GM23338 (cell line): Measurements from ENCODE around the gene AP4B1. TPM values are rescaled to one million over a fixed set of nuclear protein-coding genes. Genes with fewer than 3 reads are reported as not detected.

ENCODE experiments used
- ATAC-seq: fragments of 200-7000 bp; cut with Tn5 transposase; 3 replicates; pipeline ENCODE4 v1.9.1; 2020
- DNase-seq: peaks from one replicate; pipeline ENCODE4 v3.0.0-alpha.2; 2015; ENCODE audit warnings: low spot score
- H2AFZ ChIP-seq: fragments of 200-600 bp; sonication (generic); 2 replicates; pipeline ENCODE4 v1.8.0; 2016; ENCODE audit warnings: antibody characterized with exemption, mild to moderate bottlenecking, moderate library complexity
- H3F3A ChIP-seq: fragments of 200-600 bp; sonication (generic); replicated peaks from 2 replicates; pipeline ENCODE4 v1.8.0; 2017; ENCODE audit warnings: antibody characterized with exemption, mixed run types, low read depth
- H3K27ac ChIP-seq: fragments of 200-600 bp; sonication (generic); 2 replicates; pipeline ENCODE4 v1.6.1; 2016; ENCODE audit warnings: low read depth
- H3K27me3 ChIP-seq: fragments of 200-600 bp; sonication (generic); 2 replicates; pipeline ENCODE4 v1.8.0; 2016; ENCODE audit warnings: mild to moderate bottlenecking, mixed run types, moderate library complexity; ENCODE audit not compliant: insufficient read depth
- H3K36me3 ChIP-seq: fragments of 200-600 bp; sonication (generic); 2 replicates; pipeline ENCODE4 v1.8.0; 2016; ENCODE audit warnings: mild to moderate bottlenecking; ENCODE audit not compliant: insufficient read depth
- H3K4me1 ChIP-seq: fragments of 200-600 bp; sonication (generic); 2 replicates; pipeline ENCODE4 v1.8.0; 2016; ENCODE audit warnings: mild to moderate bottlenecking, moderate library complexity; ENCODE audit not compliant: insufficient read depth
- H3K4me2 ChIP-seq: fragments of 200-600 bp; sonication (generic); 2 replicates; pipeline ENCODE4 v1.7.1; 2017; ENCODE audit warnings: mixed run types
- H3K4me3 ChIP-seq: fragments of 200-600 bp; sonication (generic); 2 replicates; pipeline ENCODE4 v1.6.1; 2016; ENCODE audit warnings: mixed run types
- H3K79me2 ChIP-seq: fragments of 200-600 bp; sonication (generic); replicated peaks from 2 replicates; pipeline ENCODE4 v1.8.0; 2017; ENCODE audit warnings: mild to moderate bottlenecking; ENCODE audit not compliant: insufficient read depth
- H3K9me2 ChIP-seq: fragments of 200-600 bp; sonication (generic); 2 replicates; pipeline ENCODE4 v1.8.0; 2017; ENCODE audit not compliant: insufficient read depth
- H4K20me1 ChIP-seq: fragments of 200-600 bp; sonication (generic); replicated peaks from 2 replicates; pipeline ENCODE4 v1.8.0; 2017; ENCODE audit warnings: mild to moderate bottlenecking; ENCODE audit not compliant: insufficient read depth
- H3K27ac Mint-ChIP-seq: 2 replicates; pipeline ENCODE4 v1.8.0; 2020; ENCODE audit warnings: inconsistent platforms, mild to moderate bottlenecking, moderate library complexity, mixed read lengths
- H3K27me3 Mint-ChIP-seq: 3 replicates; pipeline ENCODE4 v1.8.0; 2022; ENCODE audit warnings: low read depth, mild to moderate bottlenecking, moderate library complexity, mixed read lengths, inconsistent platforms; ENCODE audit not compliant: insufficient read depth, poor library complexity
- H3K36me3 Mint-ChIP-seq: 3 replicates; pipeline ENCODE4 v1.8.0; 2021; ENCODE audit warnings: low read depth, mild to moderate bottlenecking, inconsistent platforms, moderate library complexity, mixed read lengths
- H3K4me1 Mint-ChIP-seq: 3 replicates; pipeline ENCODE4 v1.8.0; 2020; ENCODE audit warnings: mild to moderate bottlenecking, inconsistent platforms, mixed read lengths
- H3K4me3 Mint-ChIP-seq: 3 replicates; pipeline ENCODE4 v1.8.0; 2021; ENCODE audit warnings: moderate library complexity, mild to moderate bottlenecking, inconsistent platforms, mixed read lengths
- H3K9me3 Mint-ChIP-seq: 3 replicates; pipeline ENCODE4 v1.8.0; 2020; ENCODE audit warnings: moderate library complexity, mild to moderate bottlenecking, inconsistent platforms, mixed read lengths
- EZH2 ChIP-seq: fragments of 200-600 bp; sonication (generic); IDR thresholded peaks from one replicate; pipeline ENCODE4 v1.8.0; 2017; ENCODE audit warnings: antibody characterized with exemption, mild to moderate bottlenecking, low read depth; ENCODE audit not compliant: unreplicated experiment
- NANOG ChIP-seq: IDR thresholded peaks from 2 replicates; pipeline ENCODE4 v1.6.1; 2016; ENCODE audit warnings: antibody characterized with exemption, borderline replicate concordance
- POLR2AphosphoS5 ChIP-seq: IDR thresholded peaks from 2 replicates; pipeline ENCODE4 v1.6.1; 2016; ENCODE audit warnings: antibody characterized with exemption, low read depth
- REST ChIP-seq: IDR thresholded peaks from one replicate; pipeline ENCODE4 v1.6.1; 2018; ENCODE audit warnings: antibody characterized with exemption; ENCODE audit not compliant: unreplicated experiment
- ZNF114 ChIP-seq: fragments of 250-450 bp; sonication (Bioruptor Pico); IDR thresholded peaks from 2 replicates; pipeline ENCODE4 v1.5.0; 2020; ENCODE audit warnings: mild to moderate bottlenecking, moderate library complexity
- polyA plus RNA-seq: library from polyadenylated mRNA; unstranded; fragments of >200 nt; fragmentation: Nextera tagmentation; extraction: Ambion mirVana; gene quantifications from 2 replicates; pipeline ENCODE4 v1.2.1, GENCODE V29; 2016
- total RNA-seq: library from RNA; depleted of rRNA; stranded (reverse); fragments of >200 nt; shearing (Covaris generic); gene quantifications from 2 replicates; pipeline ENCODE4 v1.2.3, GENCODE V29; 2014
- TF ChIP-seq, protein P1 (sequence below), 2 experiments: fragments of 200-600 bp in 1 of 2; sonication (generic) in 1 of 2; conservative IDR thresholded peaks; 2 replicates each; pipeline versions ENCODE4 v1.5.1 to v1.6.1; 2016 to 2017; ENCODE audit warnings: antibody characterized with exemption in 2 of 2, low read depth in 2 of 2, mild to moderate bottlenecking in 2 of 2, moderate library complexity in 1 of 2

The AP4B1 gene
- total and polyA plus RNA-seq, 2 experiments from 2014 or later: 7.5 to 13.4 TPM

DNA sequence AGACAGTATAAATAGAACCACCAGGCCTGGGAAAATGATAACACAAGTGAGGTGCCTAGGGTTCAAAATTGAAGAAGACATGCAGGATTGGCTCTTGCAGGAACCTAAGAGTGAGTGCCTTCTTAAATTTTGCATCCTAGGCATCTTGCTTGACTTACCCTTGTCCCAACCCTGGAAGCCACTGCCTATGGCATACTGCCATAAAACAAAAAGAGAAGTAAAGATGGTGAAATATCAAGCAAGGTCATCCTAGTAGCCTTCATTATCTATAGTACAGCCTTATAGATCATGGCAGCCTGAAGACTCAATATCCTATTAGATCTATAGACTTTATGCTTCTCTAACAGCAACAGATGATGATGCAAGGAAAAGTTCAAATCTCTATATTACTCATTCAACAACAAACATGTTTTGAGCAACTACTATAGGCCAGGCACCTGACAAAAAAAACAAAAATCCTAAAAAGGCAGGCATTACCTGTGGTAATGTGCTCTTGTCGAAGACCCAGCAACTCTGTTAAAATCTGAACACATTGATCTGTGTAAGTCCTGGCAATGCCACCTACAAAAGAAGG is 6.3 kb downstream of the AP4B1 start:
- Mint-ChIP-seq H3K36me3 (peaks cover 10% of the 10 kb centered on the region; the same call in 1 of the 3 replicates), H3K4me1 (peaks cover under 1% of the 10 kb centered on the region; the same call in 1 of the 3 replicates), H3K4me3 (no peak overlapping the region), H3K27ac (no peak overlapping the region), H3K9me3 (no peaks in the 10 kb centered on the region), H3K27me3 (peaks cover 4% of the 10 kb centered on the region)
- no peak for DNase-seq
- Histone ChIP-seq H3F3A (peaks cover 2% of the 10 kb centered on the region; the same call in 1 of the 2 replicates), H3K4me2 (no peak overlapping the region), H2AFZ (no peak overlapping the region), H3K4me3 (no peak overlapping the region), H3K4me1 (peaks cover under 1% of the 10 kb centered on the region; the same call in 1 of the 2 replicates), H4K20me1 (no peaks in the 10 kb centered on the region), H3K27me3 (no peaks in the 10 kb centered on the region), H3K36me3 (no peaks in the 10 kb centered on the region; the same call in 1 of the 2 replicates), H3K79me2 (0 out of 2 replicates have a peak, but pooled peaks cover 3% of the 10 kb centered on the region), H3K9me2 (no peaks in the 10 kb centered on the region), H3K27ac (no peak overlapping the region)
- ATAC-seq: no peak
- TF ChIP-seq EZH2 (no peak), REST (no peak), NANOG (no peak)
- TF ChIP-seq, protein P1, sequence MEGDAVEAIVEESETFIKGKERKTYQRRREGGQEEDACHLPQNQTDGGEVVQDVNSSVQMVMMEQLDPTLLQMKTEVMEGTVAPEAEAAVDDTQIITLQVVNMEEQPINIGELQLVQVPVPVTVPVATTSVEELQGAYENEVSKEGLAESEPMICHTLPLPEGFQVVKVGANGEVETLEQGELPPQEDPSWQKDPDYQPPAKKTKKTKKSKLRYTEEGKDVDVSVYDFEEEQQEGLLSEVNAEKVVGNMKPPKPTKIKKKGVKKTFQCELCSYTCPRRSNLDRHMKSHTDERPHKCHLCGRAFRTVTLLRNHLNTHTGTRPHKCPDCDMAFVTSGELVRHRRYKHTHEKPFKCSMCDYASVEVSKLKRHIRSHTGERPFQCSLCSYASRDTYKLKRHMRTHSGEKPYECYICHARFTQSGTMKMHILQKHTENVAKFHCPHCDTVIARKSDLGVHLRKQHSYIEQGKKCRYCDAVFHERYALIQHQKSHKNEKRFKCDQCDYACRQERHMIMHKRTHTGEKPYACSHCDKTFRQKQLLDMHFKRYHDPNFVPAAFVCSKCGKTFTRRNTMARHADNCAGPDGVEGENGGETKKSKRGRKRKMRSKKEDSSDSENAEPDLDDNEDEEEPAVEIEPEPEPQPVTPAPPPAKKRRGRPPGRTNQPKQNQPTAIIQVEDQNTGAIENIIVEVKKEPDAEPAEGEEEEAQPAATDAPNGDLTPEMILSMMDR (conservative IDR thresholded peaks at IDR 0.05; ENCODE audit: low read depth in 2 of 2): no peak

DNA sequence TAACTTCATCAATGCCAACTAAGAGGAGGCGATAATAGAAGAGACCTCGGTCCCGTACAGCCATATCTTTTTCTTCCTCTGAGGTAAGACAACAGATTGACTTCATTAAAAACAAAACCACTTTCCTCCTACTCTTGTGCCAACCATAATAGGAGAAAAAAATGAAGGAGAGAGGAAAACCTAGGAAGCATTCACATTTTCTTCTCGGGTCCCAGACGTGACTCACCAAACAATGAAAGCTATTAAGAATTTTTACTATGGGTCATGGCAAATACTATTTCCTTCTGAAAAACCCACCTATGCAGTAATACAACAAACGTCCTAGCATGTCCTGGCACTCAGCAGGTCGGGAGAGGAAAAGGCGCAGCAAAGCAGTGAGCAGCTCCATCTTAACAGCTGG is 8.6 kb downstream of the AP4B1 start:
- Mint-ChIP-seq H3K27me3 (no peaks in the 10 kb centered on the region), H3K9me3 (no peaks in the 10 kb centered on the region), H3K36me3 (peaks cover 10% of the 10 kb centered on the region; the same call in 1 of the 3 replicates), H3K4me1 (no peaks in the 10 kb centered on the region), H3K4me3 (no peak overlapping the region), H3K27ac (no peak overlapping the region)
- Histone ChIP-seq H3F3A (no peaks in the 10 kb centered on the region), H4K20me1 (no peaks in the 10 kb centered on the region), H2AFZ (no peak overlapping the region), H3K27me3 (no peaks in the 10 kb centered on the region), H3K36me3 (no peaks in the 10 kb centered on the region; the same call in 1 of the 2 replicates), H3K4me2 (no peak overlapping the region), H3K79me2 (no peaks in the 10 kb centered on the region), H3K9me2 (no peaks in the 10 kb centered on the region), H3K4me3 (no peak overlapping the region), H3K27ac (no peak overlapping the region), H3K4me1 (no peaks in the 10 kb centered on the region)
- TF ChIP-seq EZH2 (no peak), POLR2AphosphoS5 (no peak), ZNF114 (CRISPR knock-in tag) (no peak)
- ATAC-seq (no peak), DNase-seq (no peak)
